ENCODE data around the gene TP53AIP1. TPM values are rescaled to one million over a fixed set of nuclear protein-coding genes. Genes with fewer than 3 reads are reported as not detected.

Gene TP53AIP1
- total and polyA plus RNA-seq, 10 of the 15 experiments (the other 5 are each of a cell fraction or from before 2014, with no cell fraction given) = 0.01 TPM; not detected in 9

- POLR2A ChIA-PET = no interaction called here
- no peak overlapping the region for H3K27ac ChIP-seq (ENCODE audit: control insufficient read depth, insufficient read depth)
Measured at GRCh38 chr11:128901653-128902514, 40.8 kb downstream of the TP53AIP1 start.

More at GRCh38 chr11:128901653-128902514, 40.8 kb downstream of the TP53AIP1 start:
- in situ Hi-C loops (cut with MboI) (no loop called here), intact Hi-C loops (cut with micrococcal nuclease; ENCODE audit: unreplicated experiment) (no loop called here)
- H3K9me3 ChIP-seq (replicated peaks; ENCODE audit: control insufficient read depth, insufficient read depth, low read length) = no peaks in the 10 kb centered on the region; the same call in 2 of the 3 replicates
- no peaks in the 10 kb centered on the region for H4K20me1 ChIP-seq (ENCODE audit: control insufficient read depth, insufficient read depth)
- FAIRE-seq (no peak), DNase-seq (ENCODE audit: low read depth, low spot score) (no peak), ATAC-seq (no peak)
- 50% methylated on average over 29 of the region's 29 CpGs for WGBS (ENCODE audit: insufficient coverage, insufficient replicate concordance, low lambda C conversion rate, missing lambda C conversion rate)
- SMC1A ChIA-PET (ENCODE audit: uncharacterized antibody, unreplicated experiment) = interaction anchor here (1.9 kb wide), 1 partner anchor 9 kb away, joined by 4 read pairs; no protein-coding TSS in a partner anchor
- CTCF ChIA-PET = interaction anchor here (0.6 to 9.2 kb wide), 4 partner anchors 14 to 55 kb away, joined by 3 to 74 read pairs (median 4); no protein-coding TSS in a partner anchor
- no peak overlapping the region for H3K4me2 ChIP-seq (ENCODE audit: control insufficient read depth, insufficient read depth)
- no peaks in the 10 kb centered on the region for H3K36me3 ChIP-seq (ENCODE audit: control insufficient read depth in 2 of 2, insufficient read depth in 2 of 2, low read length in 1 of 2)
- BruUV-seq (replicated peaks) = no TSS peak
- H2AFZ ChIP-seq (ENCODE audit: control insufficient read depth, low read depth, low read length) = no peak overlapping the region
- no peak overlapping the region for H3K4me3 ChIP-seq
- no peaks in the 10 kb centered on the region for H3K79me2 ChIP-seq (ENCODE audit: control insufficient read depth, insufficient read depth, low read length)
- RAD21 ChIA-PET (ENCODE audit: unreplicated experiment) = no interaction called here
- peaks cover 0 to 8% of the 10 kb centered on the region in 2 experiments; a peak in 1 of 4 replicates for H3K27me3 ChIP-seq (replicated peaks in 1 of 2; ENCODE audit: control insufficient read depth in 2 of 2, insufficient read depth in 2 of 2, low read length in 1 of 2)
- no peak overlapping the region for H3K9ac ChIP-seq (ENCODE audit: control insufficient read depth, insufficient read depth, low read length)
- H3K4me1 ChIP-seq (ENCODE audit: control insufficient read depth, insufficient read depth, low read length) = no peaks in the 10 kb centered on the region
- no peak for TF ChIP-seq SREBF2 (IDR thresholded peaks at IDR 0.05; ENCODE audit: low read length)
- TF ChIP-seq BCL3 (IDR thresholded peaks at IDR 0.05; ENCODE audit: borderline replicate concordance, insufficient read depth, low read depth, low read length, poor library complexity, severe bottlenecking) = no peak
- TF ChIP-seq MXI1 (IDR thresholded peaks at IDR 0.05; ENCODE audit: low read depth, low read length) = no peak
- TF ChIP-seq ZBTB11 (CRISPR knock-in tag; IDR thresholded peaks at IDR 0.05) = no peak

Data from GM12878 (cell line).